ENCODE measurements around the gene AKR1B1. TPM values are rescaled to one million over a fixed set of nuclear protein-coding genes. Genes with fewer than 3 reads are reported as not detected.

Gene AKR1B1
- total and polyA plus RNA-seq, 2 donors (not counting 3 experiments of a cell fraction or from before 2014, with no cell fraction given), result 159 to 193 TPM

DNA sequence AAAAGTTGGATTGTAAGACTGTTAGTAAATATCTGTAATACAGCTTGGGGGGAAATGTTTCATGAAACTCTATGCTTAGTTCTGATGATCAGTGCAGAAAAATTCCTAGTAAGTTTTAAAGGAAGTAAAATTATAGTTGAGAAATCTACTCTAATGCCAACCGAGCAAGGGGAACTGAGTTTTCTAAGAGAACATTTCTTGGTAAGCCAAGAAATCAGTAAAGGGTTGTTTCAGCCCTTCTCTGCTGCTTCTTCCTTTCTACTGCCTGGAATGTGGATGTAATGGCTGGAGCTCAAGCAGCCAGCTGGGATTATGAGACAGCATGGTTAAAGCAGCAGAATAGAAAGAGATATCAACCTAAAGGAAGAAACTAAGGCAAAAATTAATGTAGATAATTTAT lies 15.9 kb upstream of the AKR1B1 start:
- no peaks in the 10 kb centered on the region for H3K27me3 ChIP-seq (ENCODE audit: control insufficient read depth in 2 of 2, insufficient read depth in 2 of 2, low read length in 2 of 2)
- H3K9me1 ChIP-seq (replicated peaks; ENCODE audit: control insufficient read depth, extremely low read depth, insufficient read depth, low read length), result no peaks in the 10 kb centered on the region
- no peaks in the 10 kb centered on the region for H3K9me3 ChIP-seq (replicated peaks; ENCODE audit: control insufficient read depth, insufficient read depth, low read length)
- DNase-seq (ENCODE audit: low read depth, low spot score), result no peak
- no peaks in the 10 kb centered on the region for H3K36me3 ChIP-seq (ENCODE audit: control insufficient read depth in 2 of 2, extremely low read depth in 1 of 2, insufficient read depth in 2 of 2, low read length in 2 of 2)
- no peak overlapping the region for H3K4me3 ChIP-seq (replicated peaks in 1 of 3; ENCODE audit: insufficient read depth in 1 of 3, low read depth in 1 of 3, low read length in 3 of 3)
- H2AFZ ChIP-seq (ENCODE audit: low read depth, low read length), result no peak overlapping the region
- no TSS peak for BruUV-seq (replicated peaks)
- H3K9ac ChIP-seq (replicated peaks; ENCODE audit: extremely low read depth, insufficient read depth, low read length), result no peak overlapping the region
- CTCF ChIA-PET, result no interaction called here
- intact Hi-C loops (cut with micrococcal nuclease), result no loop called here
- POLR2A ChIA-PET, result no interaction called here
- TF ChIP-seq EZH2 (IDR thresholded peaks at IDR 0.05; ENCODE audit: borderline replicate concordance, low read depth, low read length, severe bottlenecking) (no peak), MYC (IDR thresholded peaks at IDR 0.05; ENCODE audit: low read depth, low read length) (no peak), FOS (IDR thresholded peaks at IDR 0.05; ENCODE audit: borderline replicate concordance, insufficient read depth, low read length) (no peak), GATA2 (IDR thresholded peaks at IDR 0.05; ENCODE audit: insufficient read depth, insufficient read length, low read depth, low read length) (no peak), POLR2AphosphoS5 (IDR thresholded peaks at IDR 0.05; ENCODE audit: insufficient read depth, low read depth, low read length) (no peak)
- TF ChIP-seq, protein P1, sequence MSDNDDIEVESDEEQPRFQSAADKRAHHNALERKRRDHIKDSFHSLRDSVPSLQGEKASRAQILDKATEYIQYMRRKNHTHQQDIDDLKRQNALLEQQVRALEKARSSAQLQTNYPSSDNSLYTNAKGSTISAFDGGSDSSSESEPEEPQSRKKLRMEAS (IDR thresholded peaks at IDR 0.05; ENCODE audit: insufficient read depth, insufficient read length), result no peak
- FAIRE-seq, result no peak
- no peaks in the 10 kb centered on the region for H3K79me2 ChIP-seq (ENCODE audit: control insufficient read depth, insufficient read depth, low read length)
- dilution Hi-C loops (cut with MboI; ENCODE audit: extremely low pct_ligation_motif_present, low sequenced_read_pairs), result no loop called here
- no peaks in the 10 kb centered on the region for H4K20me1 ChIP-seq (replicated peaks; ENCODE audit: control insufficient read depth, extremely low read depth, insufficient read depth, low read length)
- H3K4me1 ChIP-seq (ENCODE audit: control insufficient read depth, extremely low read depth, insufficient read depth, low read length), result peaks cover 4% of the 10 kb centered on the region
- H3K27ac ChIP-seq (ENCODE audit: insufficient read depth, low read depth, low read length), result no peak overlapping the region
- H3K4me2 ChIP-seq (ENCODE audit: insufficient read depth, low read length), result no peak overlapping the region

DNA sequence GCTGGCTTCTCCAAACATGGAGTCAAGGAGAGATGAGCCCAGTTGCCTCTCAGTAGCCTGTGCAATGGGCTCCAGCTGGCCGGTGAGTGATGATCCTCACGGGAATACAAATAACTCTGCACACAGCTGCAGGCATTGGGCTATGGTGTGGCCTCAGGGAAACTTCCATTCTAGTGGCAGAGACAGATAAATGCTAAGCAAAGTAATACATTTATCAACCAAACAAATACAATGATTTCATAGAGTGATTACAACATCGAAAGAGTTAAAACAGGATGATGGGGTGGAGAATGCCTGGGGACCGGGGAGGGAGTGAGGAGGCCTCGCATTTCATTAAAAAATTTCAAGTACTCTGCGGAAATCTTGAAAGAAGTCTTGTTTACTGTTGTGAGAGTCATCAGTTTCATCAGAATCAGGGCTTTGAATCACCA lies 15.0 kb upstream of the AKR1B1 start:
- Histone ChIP-seq H3K79me2 (ENCODE audit: control insufficient read depth, insufficient read depth, low read length) (no peaks in the 10 kb centered on the region), H3K9me1 (replicated peaks; ENCODE audit: control insufficient read depth, extremely low read depth, insufficient read depth, low read length) (no peaks in the 10 kb centered on the region), H3K36me3 (ENCODE audit: control insufficient read depth in 2 of 2, extremely low read depth in 1 of 2, insufficient read depth in 2 of 2, low read length in 2 of 2) (no peaks in the 10 kb centered on the region), H4K20me1 (replicated peaks; ENCODE audit: control insufficient read depth, extremely low read depth, insufficient read depth, low read length) (no peaks in the 10 kb centered on the region), H3K4me2 (ENCODE audit: insufficient read depth, low read length) (no peak overlapping the region), H3K4me1 (ENCODE audit: control insufficient read depth, extremely low read depth, insufficient read depth, low read length) (peaks cover 4% of the 10 kb centered on the region), H3K4me3 (replicated peaks in 1 of 3; ENCODE audit: insufficient read depth in 1 of 3, low read depth in 1 of 3, low read length in 3 of 3) (no peak overlapping the region), H2AFZ (ENCODE audit: low read depth, low read length) (no peak overlapping the region), H3K9me3 (replicated peaks; ENCODE audit: control insufficient read depth, insufficient read depth, low read length) (no peaks in the 10 kb centered on the region), H3K27ac (ENCODE audit: insufficient read depth, low read depth, low read length) (no peak overlapping the region), H3K27me3 (ENCODE audit: control insufficient read depth in 2 of 2, insufficient read depth in 2 of 2, low read length in 2 of 2) (no peaks in the 10 kb centered on the region), H3K9ac (replicated peaks; ENCODE audit: extremely low read depth, insufficient read depth, low read length) (no peak overlapping the region)
- no TSS peak for BruUV-seq (replicated peaks)
- no peak for FAIRE-seq
- dilution Hi-C loops (cut with MboI; ENCODE audit: extremely low pct_ligation_motif_present, low sequenced_read_pairs) (no loop called here), intact Hi-C loops (cut with micrococcal nuclease) (no loop called here)
- CTCF ChIA-PET, result no interaction called here
- TF ChIP-seq, protein P2, sequence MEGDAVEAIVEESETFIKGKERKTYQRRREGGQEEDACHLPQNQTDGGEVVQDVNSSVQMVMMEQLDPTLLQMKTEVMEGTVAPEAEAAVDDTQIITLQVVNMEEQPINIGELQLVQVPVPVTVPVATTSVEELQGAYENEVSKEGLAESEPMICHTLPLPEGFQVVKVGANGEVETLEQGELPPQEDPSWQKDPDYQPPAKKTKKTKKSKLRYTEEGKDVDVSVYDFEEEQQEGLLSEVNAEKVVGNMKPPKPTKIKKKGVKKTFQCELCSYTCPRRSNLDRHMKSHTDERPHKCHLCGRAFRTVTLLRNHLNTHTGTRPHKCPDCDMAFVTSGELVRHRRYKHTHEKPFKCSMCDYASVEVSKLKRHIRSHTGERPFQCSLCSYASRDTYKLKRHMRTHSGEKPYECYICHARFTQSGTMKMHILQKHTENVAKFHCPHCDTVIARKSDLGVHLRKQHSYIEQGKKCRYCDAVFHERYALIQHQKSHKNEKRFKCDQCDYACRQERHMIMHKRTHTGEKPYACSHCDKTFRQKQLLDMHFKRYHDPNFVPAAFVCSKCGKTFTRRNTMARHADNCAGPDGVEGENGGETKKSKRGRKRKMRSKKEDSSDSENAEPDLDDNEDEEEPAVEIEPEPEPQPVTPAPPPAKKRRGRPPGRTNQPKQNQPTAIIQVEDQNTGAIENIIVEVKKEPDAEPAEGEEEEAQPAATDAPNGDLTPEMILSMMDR (IDR thresholded peaks at IDR 0.05; ENCODE audit: extremely low read depth in 1 of 2, insufficient read depth in 1 of 2, low read depth in 1 of 2, low read length in 2 of 2), result no peak
- TF ChIP-seq FOS (IDR thresholded peaks at IDR 0.05; ENCODE audit: borderline replicate concordance, insufficient read depth, low read length), result no peak
- no peak for TF ChIP-seq EZH2 (IDR thresholded peaks at IDR 0.05; ENCODE audit: borderline replicate concordance, low read depth, low read length, severe bottlenecking)
- TF ChIP-seq MYC (IDR thresholded peaks at IDR 0.05; ENCODE audit: low read depth, low read length), result no peak
- no peak for TF ChIP-seq POLR2AphosphoS5 (IDR thresholded peaks at IDR 0.05; ENCODE audit: insufficient read depth, low read depth, low read length)
- TF ChIP-seq POLR2A (IDR thresholded peaks at IDR 0.05; ENCODE audit: low read depth, low read length), result no peak
- TF ChIP-seq GATA2 (IDR thresholded peaks at IDR 0.05; ENCODE audit: insufficient read depth, insufficient read length, low read depth, low read length), result no peak
- TF ChIP-seq, protein P1 (IDR thresholded peaks at IDR 0.05; ENCODE audit: insufficient read depth, insufficient read length), result no peak
- TF ChIP-seq JUN (IDR thresholded peaks at IDR 0.05; ENCODE audit: borderline replicate concordance, insufficient read depth, insufficient read length, low read depth), result no peak
- POLR2A ChIA-PET, result no interaction called here
- DNase-seq (ENCODE audit: low read depth, low spot score), result no peak

Data from endothelial cell of umbilical vein (primary cell).